SK-N-SH treated with all-trans-retinoic acid at 6 μM for 48 hours (cell line): ENCODE data around the gene PLA2G4F.

Experiments used
- ATAC-seq: fragments of 200-7000 bp; cut with Tn5 transposase; 3 replicates; pipeline ENCODE4 v1.9.1; 2020; ENCODE audit warnings: mild to moderate bottlenecking, moderate library complexity
- BACH2 ChIP-seq: fragments of 250-450 bp; sonication (Bioruptor Pico); IDR thresholded peaks from 2 replicates; pipeline ENCODE4 v1.9.0; 2021; ENCODE audit warnings: mild to moderate bottlenecking, borderline replicate concordance
- ESRRG ChIP-seq: fragments of 250-450 bp; sonication (Bioruptor Pico); IDR thresholded peaks from 2 replicates; pipeline ENCODE4 v1.6.1; 2021; ENCODE audit warnings: mild to moderate bottlenecking
- OSR1 ChIP-seq: fragments of 250-450 bp; sonication (Bioruptor Pico); IDR thresholded peaks from 2 replicates; pipeline ENCODE4 v1.8.0; 2022; ENCODE audit warnings: moderate library complexity, mild to moderate bottlenecking, inconsistent platforms
- PPARA ChIP-seq: fragments of 250-450 bp; sonication (Bioruptor Pico); IDR thresholded peaks from 2 replicates; pipeline ENCODE4 v1.5.0; 2020; ENCODE audit warnings: mild to moderate bottlenecking, borderline replicate concordance
- RARB ChIP-seq: fragments of 250-450 bp; sonication (Bioruptor Pico); IDR thresholded peaks from 2 replicates; pipeline ENCODE4 v1.8.0; 2021; ENCODE audit warnings: mild to moderate bottlenecking, moderate library complexity
- SNAI2 ChIP-seq: fragments of 250-450 bp; sonication (Bioruptor Pico); IDR thresholded peaks from 2 replicates; pipeline ENCODE4 v1.5.0; 2020; ENCODE audit warnings: mild to moderate bottlenecking, moderate library complexity
- TCF4 ChIP-seq: fragments of 250-450 bp; sonication (Bioruptor Pico); IDR thresholded peaks from 2 replicates; pipeline ENCODE4 v1.8.0; 2021; ENCODE audit warnings: mild to moderate bottlenecking, moderate library complexity, borderline replicate concordance
- TOX ChIP-seq: fragments of 250-450 bp; sonication (Bioruptor Pico); IDR thresholded peaks from 2 replicates; pipeline ENCODE4 v1.8.0; 2021; ENCODE audit warnings: mild to moderate bottlenecking, moderate library complexity, borderline replicate concordance
- ZC3H10 ChIP-seq: fragments of 250-450 bp; sonication (Bioruptor Pico); IDR thresholded peaks from 2 replicates; pipeline ENCODE4 v1.5.1; 2021; ENCODE audit warnings: mild to moderate bottlenecking, moderate library complexity
- ZFP3 ChIP-seq: fragments of 250-450 bp; sonication (Bioruptor Pico); IDR thresholded peaks from 2 replicates; pipeline ENCODE4 v1.5.0; 2020; ENCODE audit warnings: mild to moderate bottlenecking, moderate library complexity
- ZFP30 ChIP-seq: fragments of 450-650 bp; formaldehyde crosslinking; IDR thresholded peaks from 2 replicates; pipeline ENCODE4 v1.5.0; 2022; ENCODE audit warnings: mild to moderate bottlenecking, moderate library complexity
- ZNF565 ChIP-seq: fragments of 450-650 bp; formaldehyde crosslinking; conservative IDR thresholded peaks from 2 replicates; pipeline ENCODE4 v1.5.0; 2020; ENCODE audit warnings: low read depth, mild to moderate bottlenecking, moderate library complexity
- ZNF8 ChIP-seq: fragments of 450-650 bp; formaldehyde crosslinking; IDR thresholded peaks from 2 replicates; pipeline ENCODE4 v1.5.0; 2020; ENCODE audit warnings: mild to moderate bottlenecking, moderate library complexity
- TF ChIP-seq, protein P1 (sequence below): fragments of 250-450 bp; sonication (Bioruptor Pico); IDR thresholded peaks from 2 replicates; pipeline ENCODE4 v1.5.0; 2020; ENCODE audit warnings: mild to moderate bottlenecking, moderate library complexity
- TF ChIP-seq, protein P2 (sequence below): fragments of 250-450 bp; sonication (Bioruptor Pico); IDR thresholded peaks from 2 replicates; pipeline ENCODE4 v1.5.1; 2020; ENCODE audit warnings: low read depth, mild to moderate bottlenecking, moderate library complexity

Gene PLA2G4F

GRCh38 chr15:42171122-42171521 is 14.7 kb upstream of the PLA2G4F start (continued):
- no peak for TF ChIP-seq ZNF565 (CRISPR knock-in tag)

DNA sequence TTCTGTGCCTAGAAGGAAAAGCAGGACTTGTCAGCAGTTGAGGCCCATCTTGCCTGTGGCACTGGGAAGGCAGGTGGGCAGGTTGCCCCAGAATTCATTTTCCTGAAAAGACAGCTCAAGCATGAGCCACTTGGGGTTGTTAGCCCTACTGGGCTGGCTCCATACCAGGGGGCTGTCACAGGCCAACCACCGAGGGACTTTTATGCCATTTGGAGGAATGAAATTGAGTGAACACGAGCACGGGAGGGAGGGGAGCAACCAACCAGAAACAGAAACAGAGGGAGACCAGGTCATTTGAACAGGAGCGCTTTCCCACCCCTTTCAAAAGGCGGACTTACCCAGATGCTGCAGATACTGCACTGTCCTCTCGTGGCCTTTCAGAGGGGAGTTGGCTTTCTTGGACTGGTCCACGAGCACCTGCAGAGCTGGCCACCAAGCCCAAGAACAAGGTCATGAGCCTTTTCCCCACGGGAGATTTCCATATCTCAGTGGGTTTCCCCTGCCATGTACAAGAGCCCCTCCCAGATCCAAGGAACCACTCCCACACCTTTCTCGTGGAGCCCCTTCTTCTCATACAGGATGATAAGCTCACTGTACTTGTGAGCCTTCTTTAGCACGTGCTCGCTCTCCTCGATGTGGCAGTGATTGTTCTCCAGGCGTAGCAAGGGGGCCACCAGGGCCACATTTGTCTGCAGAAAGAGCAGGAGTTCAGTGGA is 9.9 kb upstream of the PLA2G4F start:
- ATAC-seq, result no peak
- TF ChIP-seq SNAI2 (CRISPR knock-in tag), result no peak
- TF ChIP-seq, protein P1, sequence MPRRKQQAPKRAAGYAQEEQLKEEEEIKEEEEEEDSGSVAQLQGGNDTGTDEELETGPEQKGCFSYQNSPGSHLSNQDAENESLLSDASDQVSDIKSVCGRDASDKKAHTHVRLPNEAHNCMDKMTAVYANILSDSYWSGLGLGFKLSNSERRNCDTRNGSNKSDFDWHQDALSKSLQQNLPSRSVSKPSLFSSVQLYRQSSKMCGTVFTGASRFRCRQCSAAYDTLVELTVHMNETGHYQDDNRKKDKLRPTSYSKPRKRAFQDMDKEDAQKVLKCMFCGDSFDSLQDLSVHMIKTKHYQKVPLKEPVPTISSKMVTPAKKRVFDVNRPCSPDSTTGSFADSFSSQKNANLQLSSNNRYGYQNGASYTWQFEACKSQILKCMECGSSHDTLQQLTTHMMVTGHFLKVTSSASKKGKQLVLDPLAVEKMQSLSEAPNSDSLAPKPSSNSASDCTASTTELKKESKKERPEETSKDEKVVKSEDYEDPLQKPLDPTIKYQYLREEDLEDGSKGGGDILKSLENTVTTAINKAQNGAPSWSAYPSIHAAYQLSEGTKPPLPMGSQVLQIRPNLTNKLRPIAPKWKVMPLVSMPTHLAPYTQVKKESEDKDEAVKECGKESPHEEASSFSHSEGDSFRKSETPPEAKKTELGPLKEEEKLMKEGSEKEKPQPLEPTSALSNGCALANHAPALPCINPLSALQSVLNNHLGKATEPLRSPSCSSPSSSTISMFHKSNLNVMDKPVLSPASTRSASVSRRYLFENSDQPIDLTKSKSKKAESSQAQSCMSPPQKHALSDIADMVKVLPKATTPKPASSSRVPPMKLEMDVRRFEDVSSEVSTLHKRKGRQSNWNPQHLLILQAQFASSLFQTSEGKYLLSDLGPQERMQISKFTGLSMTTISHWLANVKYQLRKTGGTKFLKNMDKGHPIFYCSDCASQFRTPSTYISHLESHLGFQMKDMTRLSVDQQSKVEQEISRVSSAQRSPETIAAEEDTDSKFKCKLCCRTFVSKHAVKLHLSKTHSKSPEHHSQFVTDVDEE (CRISPR knock-in tag), result no peak
- TF ChIP-seq TOX (CRISPR knock-in tag), result no peak
- TF ChIP-seq, protein P2, sequence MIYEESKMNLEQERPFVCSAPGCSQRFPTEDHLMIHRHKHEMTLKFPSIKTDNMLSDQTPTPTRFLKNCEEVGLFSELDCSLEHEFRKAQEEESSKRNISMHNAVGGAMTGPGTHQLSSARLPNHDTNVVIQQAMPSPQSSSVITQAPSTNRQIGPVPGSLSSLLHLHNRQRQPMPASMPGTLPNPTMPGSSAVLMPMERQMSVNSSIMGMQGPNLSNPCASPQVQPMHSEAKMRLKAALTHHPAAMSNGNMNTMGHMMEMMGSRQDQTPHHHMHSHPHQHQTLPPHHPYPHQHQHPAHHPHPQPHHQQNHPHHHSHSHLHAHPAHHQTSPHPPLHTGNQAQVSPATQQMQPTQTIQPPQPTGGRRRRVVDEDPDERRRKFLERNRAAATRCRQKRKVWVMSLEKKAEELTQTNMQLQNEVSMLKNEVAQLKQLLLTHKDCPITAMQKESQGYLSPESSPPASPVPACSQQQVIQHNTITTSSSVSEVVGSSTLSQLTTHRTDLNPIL (CRISPR knock-in tag), result no peak
- TF ChIP-seq RARB (CRISPR knock-in tag), result no peak
- TF ChIP-seq ZC3H10 (CRISPR knock-in tag), result no peak

DNA sequence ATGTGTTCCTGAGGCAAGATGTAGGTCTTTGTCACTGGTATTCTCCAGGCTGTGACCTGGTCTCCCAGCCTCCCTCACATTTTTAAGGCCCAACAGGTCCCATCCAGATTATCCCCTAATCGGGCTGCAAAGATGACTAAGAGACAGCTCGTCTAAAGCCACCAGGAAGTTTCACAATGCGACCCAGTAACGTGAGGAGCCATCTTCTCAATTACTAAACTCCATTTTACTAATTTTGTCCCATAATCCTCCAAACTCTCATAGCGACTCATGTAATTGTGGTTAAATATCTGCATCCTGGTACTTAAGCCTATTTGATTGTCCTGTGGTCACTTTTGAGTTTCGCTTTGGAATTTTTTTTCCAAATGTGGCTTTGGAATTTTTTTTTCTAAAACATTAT is 8.7 kb upstream of the PLA2G4F start:
- no peak for ATAC-seq
- no peak for TF ChIP-seq ZFP3 (CRISPR knock-in tag)
- no peak for TF ChIP-seq ZNF8 (CRISPR knock-in tag)
- no peak for TF ChIP-seq SNAI2 (CRISPR knock-in tag)
- no peak for TF ChIP-seq ZC3H10 (CRISPR knock-in tag)
- no peak for TF ChIP-seq OSR1 (CRISPR knock-in tag)

- TF ChIP-seq, protein P1 (CRISPR knock-in tag), result no peak
- TF ChIP-seq BACH2 (CRISPR knock-in tag) (no peak), TCF4 (CRISPR knock-in tag) (no peak), ZFP3 (CRISPR knock-in tag) (no peak)
- no peak for ATAC-seq
Observed at GRCh38 chr15:42163947-42164550, 7.6 kb upstream of the PLA2G4F start.

- ATAC-seq, result no peak
- TF ChIP-seq, protein P1 (CRISPR knock-in tag), result no peak
- TF ChIP-seq OSR1 (CRISPR knock-in tag) (no peak), PPARA (CRISPR knock-in tag) (no peak), ESRRG (CRISPR knock-in tag) (no peak), ZFP30 (CRISPR knock-in tag) (no peak), ZNF565 (CRISPR knock-in tag) (no peak)
Observed at GRCh38 chr15:42163291-42163690, 6.9 kb upstream of the PLA2G4F start.
